Measurements from ENCODE around the gene MGAT5.

DNA sequence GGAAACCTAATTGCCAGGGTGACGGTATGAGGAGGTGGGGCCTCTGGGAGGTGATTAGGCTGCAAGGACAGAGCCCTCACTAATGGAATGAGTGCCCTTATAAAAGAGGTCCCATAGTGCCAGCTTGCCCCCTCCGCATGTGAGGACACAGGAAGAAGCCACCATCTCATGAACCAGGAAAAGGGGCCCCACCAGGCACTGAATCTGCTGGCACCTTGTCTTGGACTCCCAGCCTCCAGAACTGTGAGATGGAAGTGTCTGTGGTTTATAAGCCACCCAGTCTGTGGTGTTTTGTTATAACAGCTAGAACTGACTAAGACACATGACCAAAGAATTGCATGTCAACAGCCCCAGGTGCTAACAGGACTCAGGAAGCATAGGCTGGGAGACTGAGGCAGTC is 214.3 kb downstream of the MGAT5 start:
- TF ChIP-seq TCF12 (IDR thresholded peaks at IDR 0.05; ENCODE audit: low read depth) = no peak
- no peak for TF ChIP-seq TAF1 (IDR thresholded peaks at IDR 0.05; ENCODE audit: low read depth)
- TF ChIP-seq, protein P1, sequence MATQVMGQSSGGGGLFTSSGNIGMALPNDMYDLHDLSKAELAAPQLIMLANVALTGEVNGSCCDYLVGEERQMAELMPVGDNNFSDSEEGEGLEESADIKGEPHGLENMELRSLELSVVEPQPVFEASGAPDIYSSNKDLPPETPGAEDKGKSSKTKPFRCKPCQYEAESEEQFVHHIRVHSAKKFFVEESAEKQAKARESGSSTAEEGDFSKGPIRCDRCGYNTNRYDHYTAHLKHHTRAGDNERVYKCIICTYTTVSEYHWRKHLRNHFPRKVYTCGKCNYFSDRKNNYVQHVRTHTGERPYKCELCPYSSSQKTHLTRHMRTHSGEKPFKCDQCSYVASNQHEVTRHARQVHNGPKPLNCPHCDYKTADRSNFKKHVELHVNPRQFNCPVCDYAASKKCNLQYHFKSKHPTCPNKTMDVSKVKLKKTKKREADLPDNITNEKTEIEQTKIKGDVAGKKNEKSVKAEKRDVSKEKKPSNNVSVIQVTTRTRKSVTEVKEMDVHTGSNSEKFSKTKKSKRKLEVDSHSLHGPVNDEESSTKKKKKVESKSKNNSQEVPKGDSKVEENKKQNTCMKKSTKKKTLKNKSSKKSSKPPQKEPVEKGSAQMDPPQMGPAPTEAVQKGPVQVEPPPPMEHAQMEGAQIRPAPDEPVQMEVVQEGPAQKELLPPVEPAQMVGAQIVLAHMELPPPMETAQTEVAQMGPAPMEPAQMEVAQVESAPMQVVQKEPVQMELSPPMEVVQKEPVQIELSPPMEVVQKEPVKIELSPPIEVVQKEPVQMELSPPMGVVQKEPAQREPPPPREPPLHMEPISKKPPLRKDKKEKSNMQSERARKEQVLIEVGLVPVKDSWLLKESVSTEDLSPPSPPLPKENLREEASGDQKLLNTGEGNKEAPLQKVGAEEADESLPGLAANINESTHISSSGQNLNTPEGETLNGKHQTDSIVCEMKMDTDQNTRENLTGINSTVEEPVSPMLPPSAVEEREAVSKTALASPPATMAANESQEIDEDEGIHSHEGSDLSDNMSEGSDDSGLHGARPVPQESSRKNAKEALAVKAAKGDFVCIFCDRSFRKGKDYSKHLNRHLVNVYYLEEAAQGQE (IDR thresholded peaks at IDR 0.05; ENCODE audit: low read depth) = no peak
- no peak for TF ChIP-seq CREB1 (IDR thresholded peaks at IDR 0.05; ENCODE audit: low read depth)
- no peak for TF ChIP-seq EP300 (IDR thresholded peaks at IDR 0.05; ENCODE audit: borderline replicate concordance)
- no peak for TF ChIP-seq RAD21 (IDR thresholded peaks at IDR 0.05; ENCODE audit: low read depth)
- no peak for TF ChIP-seq ZBTB7A (IDR thresholded peaks at IDR 0.05; ENCODE audit: low read depth)
- TF ChIP-seq, protein P2, sequence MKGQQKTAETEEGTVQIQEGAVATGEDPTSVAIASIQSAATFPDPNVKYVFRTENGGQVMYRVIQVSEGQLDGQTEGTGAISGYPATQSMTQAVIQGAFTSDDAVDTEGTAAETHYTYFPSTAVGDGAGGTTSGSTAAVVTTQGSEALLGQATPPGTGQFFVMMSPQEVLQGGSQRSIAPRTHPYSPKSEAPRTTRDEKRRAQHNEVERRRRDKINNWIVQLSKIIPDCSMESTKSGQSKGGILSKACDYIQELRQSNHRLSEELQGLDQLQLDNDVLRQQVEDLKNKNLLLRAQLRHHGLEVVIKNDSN (IDR thresholded peaks at IDR 0.05) = no peak
- no peak for TF ChIP-seq YY1 (IDR thresholded peaks at IDR 0.05; ENCODE audit: low read depth)
- TF ChIP-seq, protein P3, sequence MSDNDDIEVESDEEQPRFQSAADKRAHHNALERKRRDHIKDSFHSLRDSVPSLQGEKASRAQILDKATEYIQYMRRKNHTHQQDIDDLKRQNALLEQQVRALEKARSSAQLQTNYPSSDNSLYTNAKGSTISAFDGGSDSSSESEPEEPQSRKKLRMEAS (IDR thresholded peaks at IDR 0.05) = no peak
